HEK293 (cell line): ENCODE data around the gene KIAA0232.
A peak's percentile ranks its signal among the peaks of the same experiment; 100 is the strongest.

Experiments used
- KLF10 ChIP-seq: fragments of 450-650 bp; IDR thresholded peaks from 2 replicates; pipeline ENCODE4 v1.5.1; 2018; ENCODE audit warnings: missing biosample characterization, mild to moderate bottlenecking, missing genetic modification characterization
- MZF1 ChIP-seq: fragments of 450-650 bp; formaldehyde crosslinking; IDR thresholded peaks from 2 replicates; pipeline ENCODE4 v1.5.1; 2017; ENCODE audit warnings: missing biosample characterization, missing genetic modification characterization, borderline replicate concordance
- YY1 ChIP-seq: fragments of 450-650 bp; formaldehyde crosslinking; IDR thresholded peaks from 2 replicates; pipeline ENCODE4 v1.5.1; 2018; ENCODE audit warnings: missing biosample characterization, missing genetic modification characterization
- ZBTB8A ChIP-seq: fragments of 450-650 bp; formaldehyde crosslinking; IDR thresholded peaks from 2 replicates; pipeline ENCODE4 v1.5.1; 2016; ENCODE audit warnings: missing biosample characterization, missing genetic modification characterization
- ZFHX2 ChIP-seq: fragments of 450-650 bp; formaldehyde crosslinking; conservative IDR thresholded peaks from 2 replicates; pipeline ENCODE4 v1.5.1; 2016; ENCODE audit warnings: missing biosample characterization, missing genetic modification characterization
- ZFP69B ChIP-seq: fragments of 450-650 bp; formaldehyde crosslinking; IDR thresholded peaks from 2 replicates; pipeline ENCODE4 v1.5.1; 2016; ENCODE audit warnings: missing biosample characterization, missing genetic modification characterization
- ZNF114 ChIP-seq: fragments of 450-650 bp; formaldehyde crosslinking; IDR thresholded peaks from 2 replicates; pipeline ENCODE4 v1.5.0; 2017; ENCODE audit warnings: missing biosample characterization, missing genetic modification characterization
- ZNF19 ChIP-seq: fragments of 450-650 bp; formaldehyde crosslinking; IDR thresholded peaks from 2 replicates; pipeline ENCODE4; 2016; ENCODE audit warnings: missing biosample characterization, missing genetic modification characterization, low read depth
- ZNF311 ChIP-seq: fragments of 450-650 bp; formaldehyde crosslinking; IDR thresholded peaks from 2 replicates; pipeline ENCODE4 v1.5.1; 2017; ENCODE audit warnings: missing biosample characterization, missing genetic modification characterization, borderline replicate concordance
- ZNF335 ChIP-seq: fragments of 450-650 bp; formaldehyde crosslinking; conservative IDR thresholded peaks from 2 replicates; pipeline ENCODE4 v1.5.1; 2016; ENCODE audit warnings: missing biosample characterization, missing genetic modification characterization
- ZNF341 ChIP-seq: fragments of 450-650 bp; formaldehyde crosslinking; IDR thresholded peaks from 2 replicates; pipeline ENCODE4; 2016; ENCODE audit warnings: low read depth, missing biosample characterization, missing genetic modification characterization
- ZNF488 ChIP-seq: fragments of 450-650 bp; formaldehyde crosslinking; IDR thresholded peaks from 2 replicates; pipeline ENCODE4 v1.5.1; 2016; ENCODE audit warnings: missing biosample characterization, missing genetic modification characterization
- ZNF501 ChIP-seq: fragments of 450-650 bp; formaldehyde crosslinking; IDR thresholded peaks from 2 replicates; pipeline ENCODE4 v1.5.1; 2016; ENCODE audit warnings: missing biosample characterization, missing genetic modification characterization
- ZNF677 ChIP-seq: fragments of 450-650 bp; IDR thresholded peaks from 2 replicates; pipeline ENCODE4 v1.5.0; 2018; ENCODE audit warnings: missing biosample characterization, mild to moderate bottlenecking, missing genetic modification characterization, moderate library complexity
- ZNF76 ChIP-seq: fragments of 450-650 bp; formaldehyde crosslinking; IDR thresholded peaks from 2 replicates; pipeline ENCODE4; 2016; ENCODE audit warnings: low read depth, missing biosample characterization, missing genetic modification characterization, borderline replicate concordance
- ZSCAN30 ChIP-seq: fragments of 450-650 bp; IDR thresholded peaks from 2 replicates; pipeline ENCODE4 v1.5.1; 2018; ENCODE audit warnings: missing biosample characterization, mild to moderate bottlenecking, missing genetic modification characterization, moderate library complexity
- TF ChIP-seq, protein P1 (sequence below): fragments of 450-650 bp; formaldehyde crosslinking; IDR thresholded peaks from 2 replicates; pipeline ENCODE4 v1.5.1; 2016; ENCODE audit warnings: missing biosample characterization, missing genetic modification characterization
- TF ChIP-seq, protein P2 (sequence below): fragments of 450-650 bp; formaldehyde crosslinking; IDR thresholded peaks from 2 replicates; pipeline ENCODE4 v1.5.1; 2016; ENCODE audit warnings: missing biosample characterization, missing genetic modification characterization, low read depth
- TF ChIP-seq, protein P3 (sequence below): fragments of 450-650 bp; formaldehyde crosslinking; IDR thresholded peaks from 2 replicates; pipeline ENCODE4 v1.5.1; 2016; ENCODE audit warnings: missing biosample characterization, missing genetic modification characterization
- TF ChIP-seq, protein P4 (sequence below): fragments of 450-650 bp; IDR thresholded peaks from 2 replicates; pipeline ENCODE4 v1.5.1; 2018; ENCODE audit warnings: missing biosample characterization, mild to moderate bottlenecking, missing genetic modification characterization

The KIAA0232 gene

DNA sequence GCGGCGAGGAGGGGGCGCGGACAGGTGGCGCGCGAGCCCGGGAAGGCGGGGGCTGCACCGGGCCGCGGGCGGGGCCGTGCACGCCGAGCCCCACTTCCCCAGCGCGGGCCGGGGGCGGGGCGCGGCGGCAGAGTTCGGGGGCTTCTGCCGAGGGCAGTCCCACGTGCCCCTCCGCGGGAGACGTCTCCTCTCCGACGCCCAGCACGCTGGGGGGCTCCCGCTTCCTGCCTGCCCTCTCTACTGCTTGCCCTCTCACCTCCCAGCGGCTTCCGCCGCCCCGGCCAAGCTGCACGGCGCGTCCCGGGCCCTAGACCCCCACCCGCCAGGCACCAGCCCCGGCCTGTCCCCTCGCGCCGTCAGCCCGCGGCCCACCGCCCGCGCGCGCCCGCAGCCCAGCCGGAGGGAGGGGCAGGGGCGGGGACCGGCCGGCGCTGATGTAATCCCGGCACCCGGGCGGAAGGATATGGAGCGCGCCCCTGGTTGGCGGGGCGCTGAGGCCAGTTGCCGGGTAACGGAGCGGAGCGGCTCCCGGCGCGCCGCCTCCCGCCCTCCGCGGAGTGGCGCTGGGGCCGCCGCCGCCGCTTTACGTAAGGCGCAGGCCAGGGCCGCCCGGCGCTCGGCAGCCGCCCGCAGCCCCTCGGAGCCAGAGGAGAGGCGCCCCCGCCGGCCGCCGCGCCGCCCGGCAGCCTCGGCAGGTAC is at the start of gene KIAA0232 (continued):
- TF ChIP-seq, protein P1, sequence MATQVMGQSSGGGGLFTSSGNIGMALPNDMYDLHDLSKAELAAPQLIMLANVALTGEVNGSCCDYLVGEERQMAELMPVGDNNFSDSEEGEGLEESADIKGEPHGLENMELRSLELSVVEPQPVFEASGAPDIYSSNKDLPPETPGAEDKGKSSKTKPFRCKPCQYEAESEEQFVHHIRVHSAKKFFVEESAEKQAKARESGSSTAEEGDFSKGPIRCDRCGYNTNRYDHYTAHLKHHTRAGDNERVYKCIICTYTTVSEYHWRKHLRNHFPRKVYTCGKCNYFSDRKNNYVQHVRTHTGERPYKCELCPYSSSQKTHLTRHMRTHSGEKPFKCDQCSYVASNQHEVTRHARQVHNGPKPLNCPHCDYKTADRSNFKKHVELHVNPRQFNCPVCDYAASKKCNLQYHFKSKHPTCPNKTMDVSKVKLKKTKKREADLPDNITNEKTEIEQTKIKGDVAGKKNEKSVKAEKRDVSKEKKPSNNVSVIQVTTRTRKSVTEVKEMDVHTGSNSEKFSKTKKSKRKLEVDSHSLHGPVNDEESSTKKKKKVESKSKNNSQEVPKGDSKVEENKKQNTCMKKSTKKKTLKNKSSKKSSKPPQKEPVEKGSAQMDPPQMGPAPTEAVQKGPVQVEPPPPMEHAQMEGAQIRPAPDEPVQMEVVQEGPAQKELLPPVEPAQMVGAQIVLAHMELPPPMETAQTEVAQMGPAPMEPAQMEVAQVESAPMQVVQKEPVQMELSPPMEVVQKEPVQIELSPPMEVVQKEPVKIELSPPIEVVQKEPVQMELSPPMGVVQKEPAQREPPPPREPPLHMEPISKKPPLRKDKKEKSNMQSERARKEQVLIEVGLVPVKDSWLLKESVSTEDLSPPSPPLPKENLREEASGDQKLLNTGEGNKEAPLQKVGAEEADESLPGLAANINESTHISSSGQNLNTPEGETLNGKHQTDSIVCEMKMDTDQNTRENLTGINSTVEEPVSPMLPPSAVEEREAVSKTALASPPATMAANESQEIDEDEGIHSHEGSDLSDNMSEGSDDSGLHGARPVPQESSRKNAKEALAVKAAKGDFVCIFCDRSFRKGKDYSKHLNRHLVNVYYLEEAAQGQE (tag by site-specific recombination) = no peak
- TF ChIP-seq ZNF76 (no peak), ZNF501 (tag by site-specific recombination) (no peak), MZF1 (tag by site-specific recombination) (no peak), YY1 (peak; percentile 17; the same call in 1 of the 2 replicates), ZNF488 (tag by site-specific recombination) (no peak), ZNF335 (peak; percentile 83), ZFHX2 (tag by site-specific recombination) (no peak; the same call in 1 of the 2 replicates), ZSCAN30 (0 out of 2 replicates have a peak, but pooled peaks have one; percentile 41), ZFP69B (tag by site-specific recombination) (no peak), ZNF677 (tag by site-specific recombination) (no peak), ZNF114 (tag by site-specific recombination) (no peak), ZBTB8A (tag by site-specific recombination) (peak; percentile 74), ZNF311 (tag by site-specific recombination) (no peak), ZNF19 (tag by site-specific recombination) (no peak), KLF10 (tag by site-specific recombination) (peak; percentile 98), ZNF341 (peak; percentile 59)
- TF ChIP-seq, protein P2, sequence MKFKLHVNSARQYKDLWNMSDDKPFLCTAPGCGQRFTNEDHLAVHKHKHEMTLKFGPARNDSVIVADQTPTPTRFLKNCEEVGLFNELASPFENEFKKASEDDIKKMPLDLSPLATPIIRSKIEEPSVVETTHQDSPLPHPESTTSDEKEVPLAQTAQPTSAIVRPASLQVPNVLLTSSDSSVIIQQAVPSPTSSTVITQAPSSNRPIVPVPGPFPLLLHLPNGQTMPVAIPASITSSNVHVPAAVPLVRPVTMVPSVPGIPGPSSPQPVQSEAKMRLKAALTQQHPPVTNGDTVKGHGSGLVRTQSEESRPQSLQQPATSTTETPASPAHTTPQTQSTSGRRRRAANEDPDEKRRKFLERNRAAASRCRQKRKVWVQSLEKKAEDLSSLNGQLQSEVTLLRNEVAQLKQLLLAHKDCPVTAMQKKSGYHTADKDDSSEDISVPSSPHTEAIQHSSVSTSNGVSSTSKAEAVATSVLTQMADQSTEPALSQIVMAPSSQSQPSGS (tag by site-specific recombination) = no peak
- TF ChIP-seq, protein P3, sequence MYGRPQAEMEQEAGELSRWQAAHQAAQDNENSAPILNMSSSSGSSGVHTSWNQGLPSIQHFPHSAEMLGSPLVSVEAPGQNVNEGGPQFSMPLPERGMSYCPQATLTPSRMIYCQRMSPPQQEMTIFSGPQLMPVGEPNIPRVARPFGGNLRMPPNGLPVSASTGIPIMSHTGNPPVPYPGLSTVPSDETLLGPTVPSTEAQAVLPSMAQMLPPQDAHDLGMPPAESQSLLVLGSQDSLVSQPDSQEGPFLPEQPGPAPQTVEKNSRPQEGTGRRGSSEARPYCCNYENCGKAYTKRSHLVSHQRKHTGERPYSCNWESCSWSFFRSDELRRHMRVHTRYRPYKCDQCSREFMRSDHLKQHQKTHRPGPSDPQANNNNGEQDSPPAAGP = no peak
- TF ChIP-seq, protein P4, sequence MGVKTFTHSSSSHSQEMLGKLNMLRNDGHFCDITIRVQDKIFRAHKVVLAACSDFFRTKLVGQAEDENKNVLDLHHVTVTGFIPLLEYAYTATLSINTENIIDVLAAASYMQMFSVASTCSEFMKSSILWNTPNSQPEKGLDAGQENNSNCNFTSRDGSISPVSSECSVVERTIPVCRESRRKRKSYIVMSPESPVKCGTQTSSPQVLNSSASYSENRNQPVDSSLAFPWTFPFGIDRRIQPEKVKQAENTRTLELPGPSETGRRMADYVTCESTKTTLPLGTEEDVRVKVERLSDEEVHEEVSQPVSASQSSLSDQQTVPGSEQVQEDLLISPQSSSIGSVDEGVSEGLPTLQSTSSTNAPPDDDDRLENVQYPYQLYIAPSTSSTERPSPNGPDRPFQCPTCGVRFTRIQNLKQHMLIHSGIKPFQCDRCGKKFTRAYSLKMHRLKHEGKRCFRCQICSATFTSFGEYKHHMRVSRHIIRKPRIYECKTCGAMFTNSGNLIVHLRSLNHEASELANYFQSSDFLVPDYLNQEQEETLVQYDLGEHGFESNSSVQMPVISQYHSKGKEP (tag by site-specific recombination) = peak; percentile 49; the same call in 1 of the 2 replicates
